HFF-Myc (cell line): Measurements from ENCODE around the gene MAP2K3.

ENCODE experiments used
- DNase-seq: peaks from one replicate; pipeline ENCODE4 v3.0.0-alpha.2; 2011; ENCODE audit warnings: low read depth; ENCODE audit errors: extremely low read depth
- H3K4me3 ChIP-seq: replicated peaks from 2 replicates; pipeline ENCODE4 v1.5.1; 2011; ENCODE audit warnings: low read depth, mild to moderate bottlenecking, control low read depth, low read length
- TF ChIP-seq, protein P1 (sequence below): IDR thresholded peaks from 2 replicates; pipeline ENCODE4 v1.5.1; 2012; ENCODE audit warnings: mild to moderate bottlenecking, low read depth, low read length, control low read depth; ENCODE audit errors: missing control alignments

Gene MAP2K3

GRCh38 chr17:21283482-21284318 is 811 bp upstream of the MAP2K3 start:
- TF ChIP-seq, protein P1, sequence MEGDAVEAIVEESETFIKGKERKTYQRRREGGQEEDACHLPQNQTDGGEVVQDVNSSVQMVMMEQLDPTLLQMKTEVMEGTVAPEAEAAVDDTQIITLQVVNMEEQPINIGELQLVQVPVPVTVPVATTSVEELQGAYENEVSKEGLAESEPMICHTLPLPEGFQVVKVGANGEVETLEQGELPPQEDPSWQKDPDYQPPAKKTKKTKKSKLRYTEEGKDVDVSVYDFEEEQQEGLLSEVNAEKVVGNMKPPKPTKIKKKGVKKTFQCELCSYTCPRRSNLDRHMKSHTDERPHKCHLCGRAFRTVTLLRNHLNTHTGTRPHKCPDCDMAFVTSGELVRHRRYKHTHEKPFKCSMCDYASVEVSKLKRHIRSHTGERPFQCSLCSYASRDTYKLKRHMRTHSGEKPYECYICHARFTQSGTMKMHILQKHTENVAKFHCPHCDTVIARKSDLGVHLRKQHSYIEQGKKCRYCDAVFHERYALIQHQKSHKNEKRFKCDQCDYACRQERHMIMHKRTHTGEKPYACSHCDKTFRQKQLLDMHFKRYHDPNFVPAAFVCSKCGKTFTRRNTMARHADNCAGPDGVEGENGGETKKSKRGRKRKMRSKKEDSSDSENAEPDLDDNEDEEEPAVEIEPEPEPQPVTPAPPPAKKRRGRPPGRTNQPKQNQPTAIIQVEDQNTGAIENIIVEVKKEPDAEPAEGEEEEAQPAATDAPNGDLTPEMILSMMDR = no peak
- H3K4me3 ChIP-seq = peak overlapping the region; percentile 93
- DNase-seq = no peak

DNA sequence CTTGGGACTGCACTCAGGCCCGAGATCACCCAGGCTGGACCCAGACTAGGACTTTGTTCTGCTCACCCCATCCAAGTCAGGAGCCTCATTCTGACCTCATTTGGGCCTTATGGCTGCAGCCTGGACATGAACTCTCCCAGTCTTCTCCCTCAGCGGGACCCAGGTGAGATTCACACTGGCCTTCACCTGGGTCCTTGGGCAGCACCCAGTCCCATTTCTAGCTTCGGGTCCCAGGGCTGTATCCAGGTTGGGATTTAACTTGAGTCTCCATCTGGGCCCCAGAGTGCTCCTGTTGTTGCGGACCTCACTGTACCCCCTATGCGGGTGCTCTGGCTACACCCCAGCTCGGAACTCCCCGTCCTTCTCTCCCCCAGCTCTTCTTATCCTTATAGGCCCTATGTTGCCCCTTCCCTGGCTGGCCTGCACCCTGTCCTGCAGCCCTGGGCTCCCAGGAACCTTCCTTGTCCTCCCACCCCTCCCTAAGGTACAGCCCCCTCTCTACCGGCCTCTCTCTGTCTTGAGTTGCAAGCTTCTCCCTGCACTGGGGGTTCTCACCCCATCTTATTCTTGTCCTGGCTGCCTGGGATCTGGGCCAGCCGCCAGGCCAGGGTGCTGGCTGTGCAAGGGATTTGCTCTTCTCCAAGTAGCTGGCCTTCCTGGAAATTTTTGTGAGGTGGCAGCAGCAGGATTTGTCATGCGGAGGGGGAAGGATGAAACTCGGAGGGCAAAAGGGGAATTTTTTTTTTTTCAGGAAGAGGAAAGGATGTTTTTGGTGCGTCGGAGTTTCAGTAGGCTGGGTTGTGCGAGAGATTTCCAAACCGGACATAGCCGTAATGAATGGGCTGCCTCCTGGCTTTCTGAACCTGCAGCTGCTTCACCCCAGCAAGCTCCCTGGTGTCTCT is 904 bp downstream of the MAP2K3 start:
- TF ChIP-seq, protein P1 = no peak
- no peak for DNase-seq
- peak overlapping the region; percentile 93 for H3K4me3 ChIP-seq

- H3K4me3 ChIP-seq = peak overlapping the region; percentile 93
- peak; percentile 86 for DNase-seq
- TF ChIP-seq, protein P1 = no peak
Measured at GRCh38 chr17:21286066-21286770, 1.7 kb downstream of the MAP2K3 start.

GRCh38 chr17:21286909-21287702 is 2.6 kb downstream of the MAP2K3 start:
- DNase-seq = no peak
- H3K4me3 ChIP-seq = peak overlapping the region; percentile 93
- TF ChIP-seq, protein P1 = no peak

- peak overlapping the region; percentile 93 for H3K4me3 ChIP-seq
- TF ChIP-seq, protein P1 = no peak
- peak; percentile 87 for DNase-seq
Measured at GRCh38 chr17:21287703-21288449, 3.4 kb downstream of the MAP2K3 start.
